GM10266 (cell line): ENCODE measurements around the gene KAZN.

Experiments
- DNase-seq: peaks from one replicate; pipeline ENCODE4 v3.0.0; 2012; ENCODE audit errors: extremely low spot score
- CTCF ChIP-seq: IDR thresholded peaks from 2 replicates; pipeline ENCODE4 v1.5.1; 2012; ENCODE audit warnings: mild to moderate bottlenecking, low read depth; ENCODE audit not compliant: control insufficient read depth, insufficient read depth; ENCODE audit errors: missing control alignments

The KAZN gene

GRCh38 chr1:14842361-14842760 lies 243.9 kb downstream of the KAZN start:
- no peak for TF ChIP-seq CTCF
- DNase-seq = no peak

GRCh38 chr1:14842891-14843290 lies 244.4 kb downstream of the KAZN start:
- no peak for TF ChIP-seq CTCF
- no peak for DNase-seq

- TF ChIP-seq CTCF = no peak
- no peak for DNase-seq
Measured at GRCh38 chr1:14843525-14843924, 245.0 kb downstream of the KAZN start.

- DNase-seq = no peak
- no peak for TF ChIP-seq CTCF
Measured at GRCh38 chr1:14844356-14844755, 245.9 kb downstream of the KAZN start.

DNA sequence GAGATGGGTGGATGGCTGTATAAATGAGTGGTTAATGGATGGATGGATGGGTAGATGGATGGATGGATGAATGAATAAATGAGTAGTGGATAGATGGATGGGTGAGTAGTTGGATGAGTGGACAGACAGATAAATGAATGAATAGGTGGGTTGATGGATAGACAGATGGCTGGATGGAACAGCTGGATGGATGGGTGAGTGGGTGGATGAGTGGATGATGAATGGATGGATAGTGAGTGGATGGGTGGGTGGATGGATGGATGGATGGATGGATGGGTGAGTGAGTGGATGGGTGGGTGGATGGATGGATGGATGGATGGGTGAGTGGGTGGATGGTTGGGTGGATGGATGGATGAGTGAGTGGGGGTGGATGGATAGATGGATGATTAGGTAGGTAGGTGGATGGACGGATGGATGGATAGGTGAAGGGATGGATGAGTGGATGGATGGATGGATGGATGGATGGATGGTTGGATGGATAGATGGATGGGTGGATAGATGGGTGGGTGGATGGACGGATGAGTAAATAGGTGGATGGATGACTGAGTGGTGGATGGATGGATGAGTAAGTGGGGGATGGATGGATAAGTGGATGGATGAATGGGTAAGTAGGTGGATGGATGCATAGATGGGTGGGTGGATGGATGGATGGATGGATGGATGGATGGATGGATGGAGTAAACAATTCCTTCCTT lies 246.6 kb downstream of the KAZN start:
- TF ChIP-seq CTCF = no peak
- no peak for DNase-seq

DNA sequence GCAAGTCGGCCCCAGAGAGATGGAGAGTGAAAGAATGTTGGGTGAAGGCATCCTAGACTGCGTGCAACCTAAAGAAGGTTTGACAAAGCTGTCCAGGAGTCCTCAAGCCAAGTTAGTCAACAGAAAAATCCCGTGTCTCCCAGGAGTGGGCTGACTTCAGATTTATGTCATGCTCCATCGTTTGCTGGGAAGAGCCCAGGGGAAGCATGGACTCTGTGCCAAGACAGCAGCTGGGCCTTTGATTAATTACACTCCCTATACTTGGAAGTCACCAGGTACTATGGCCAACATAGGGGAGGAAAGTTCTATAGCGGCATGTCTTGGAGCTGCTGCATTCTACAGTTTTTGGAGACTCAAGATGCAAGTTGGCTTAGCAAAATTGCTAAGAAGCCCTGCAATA lies 247.4 kb downstream of the KAZN start:
- TF ChIP-seq CTCF = no peak

DNA sequence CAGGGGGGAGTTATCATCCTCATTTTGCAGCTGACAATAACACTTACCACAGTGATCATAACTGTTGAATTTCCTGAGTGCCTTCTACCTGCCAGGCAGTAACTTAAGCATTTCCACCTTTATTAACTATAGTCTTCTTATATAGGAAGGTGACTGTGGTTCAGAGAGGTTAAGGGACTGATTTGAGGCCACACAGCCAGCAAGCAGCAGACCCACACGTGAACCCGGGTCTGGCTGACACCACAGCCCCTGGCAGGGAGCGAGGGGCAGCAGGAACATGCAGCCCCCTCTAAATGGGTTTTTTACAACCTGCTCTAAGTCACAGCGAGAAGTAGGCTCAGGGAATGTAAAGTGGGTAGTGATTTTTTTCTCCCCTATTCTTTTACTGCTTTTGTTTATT lies 248.2 kb downstream of the KAZN start:
- TF ChIP-seq CTCF = no peak
- no peak for DNase-seq

More for the DNA sequence above, 247.4 kb downstream of the KAZN start:
- no peak for DNase-seq
